Measurements from ENCODE around the gene SSC4D.
A peak's percentile ranks its signal among the peaks of the same experiment; 100 is the strongest.
"Not testable (repeated sequence)": the region's sequence is repeated elsewhere in the genome, so short reads cannot be mapped to it uniquely, and the experiment has no call there.

Gene SSC4D

GRCh38 chr7:76387789-76388188 lies 21.7 kb downstream of the SSC4D start:
- not testable (repeated sequence) for H3K27ac Mint-ChIP-seq; H3K4me3 Mint-ChIP-seq; H3K27me3 Mint-ChIP-seq; H3K36me3 Mint-ChIP-seq (ENCODE audit: insufficient read depth); DNase-seq; H3K4me1 Mint-ChIP-seq (ENCODE audit: low read depth in 2 of 2); ATAC-seq (replicated peaks); H3K9me3 Mint-ChIP-seq

- H3K4me3 Mint-ChIP-seq = no peak overlapping the region
- no peaks in the 10 kb centered on the region for H3K9me3 Mint-ChIP-seq
- no peaks in the 10 kb centered on the region for H3K36me3 Mint-ChIP-seq (ENCODE audit: insufficient read depth)
- no peak for DNase-seq
- ATAC-seq (replicated peaks) = no peak
- no peaks in the 10 kb centered on the region for H3K27me3 Mint-ChIP-seq
- H3K27ac Mint-ChIP-seq = no peak overlapping the region
- H3K4me1 Mint-ChIP-seq (ENCODE audit: low read depth in 2 of 2) = no peaks in the 10 kb centered on the region
Observed at GRCh38 chr7:76386691-76387260, 22.7 kb downstream of the SSC4D start.

- peak overlapping the region in 1 of 2 donors; percentile 85 for H3K27ac Mint-ChIP-seq
- no peak overlapping the region for H3K4me3 Mint-ChIP-seq
- H3K27me3 Mint-ChIP-seq = no peaks in the 10 kb centered on the region
- ATAC-seq (replicated peaks) = no peak
- peaks cover 0 to 3% of the 10 kb centered on the region in 2 donors for H3K4me1 Mint-ChIP-seq (ENCODE audit: low read depth in 2 of 2)
- no peaks in the 10 kb centered on the region for H3K9me3 Mint-ChIP-seq
- peaks cover 6% of the 10 kb centered on the region for H3K36me3 Mint-ChIP-seq (ENCODE audit: insufficient read depth)
- no peak for DNase-seq
Observed at GRCh38 chr7:76383089-76383944, 26.2 kb downstream of the SSC4D start.

- DNase-seq = no peak
- ATAC-seq (replicated peaks) = no peak
- Mint-ChIP-seq H3K4me3 (no peak overlapping the region), H3K27ac (no peak overlapping the region), H3K36me3 (ENCODE audit: insufficient read depth) (peaks cover 6% of the 10 kb centered on the region), H3K27me3 (no peaks in the 10 kb centered on the region), H3K9me3 (no peaks in the 10 kb centered on the region), H3K4me1 (ENCODE audit: low read depth in 2 of 2) (peaks cover 0 to 3% of the 10 kb centered on the region in 2 donors)
Observed at GRCh38 chr7:76381814-76382213, 27.7 kb downstream of the SSC4D start.

GRCh38 chr7:76380623-76380966 lies 28.9 kb downstream of the SSC4D start:
- ATAC-seq (replicated peaks) = no peak
- no peaks in the 10 kb centered on the region for H3K9me3 Mint-ChIP-seq
- peak overlapping the region; percentile 44 to 49 for H3K27ac Mint-ChIP-seq
- no peaks in the 10 kb centered on the region for H3K27me3 Mint-ChIP-seq
- H3K4me1 Mint-ChIP-seq (ENCODE audit: low read depth in 2 of 2) = peaks cover 0 to 3% of the 10 kb centered on the region in 2 donors
- H3K4me3 Mint-ChIP-seq = peak overlapping the region; percentile 73 to 76
- no peak for DNase-seq
- H3K36me3 Mint-ChIP-seq (ENCODE audit: insufficient read depth) = peaks cover 6% of the 10 kb centered on the region

- H3K4me1 Mint-ChIP-seq (ENCODE audit: low read depth in 2 of 2) = peaks cover 0 to 3% of the 10 kb centered on the region in 2 donors
- DNase-seq (no peak), ATAC-seq (replicated peaks) (no peak)
- H3K27ac Mint-ChIP-seq = no peak overlapping the region
- H3K9me3 Mint-ChIP-seq = no peaks in the 10 kb centered on the region
- H3K27me3 Mint-ChIP-seq = peaks cover 9 to 22% of the 10 kb centered on the region in 2 donors
- H3K4me3 Mint-ChIP-seq = no peak overlapping the region
- peaks cover 6% of the 10 kb centered on the region for H3K36me3 Mint-ChIP-seq (ENCODE audit: insufficient read depth)
Observed at GRCh38 chr7:76377186-76377918, 32.1 kb downstream of the SSC4D start.

- no peak for ATAC-seq (replicated peaks)
- H3K27me3 Mint-ChIP-seq = peaks cover 9 to 37% of the 10 kb centered on the region in 2 donors
- H3K27ac Mint-ChIP-seq = no peak overlapping the region
- H3K4me1 Mint-ChIP-seq (ENCODE audit: low read depth in 2 of 2) = no peaks in the 10 kb centered on the region
- no peak overlapping the region for H3K4me3 Mint-ChIP-seq
- DNase-seq = no peak
- no peaks in the 10 kb centered on the region for H3K9me3 Mint-ChIP-seq
- peaks cover 6% of the 10 kb centered on the region for H3K36me3 Mint-ChIP-seq (ENCODE audit: insufficient read depth)
Observed at GRCh38 chr7:76375251-76375650, 34.2 kb downstream of the SSC4D start.

- H3K4me3 Mint-ChIP-seq = no peak overlapping the region
- DNase-seq (no peak), ATAC-seq (replicated peaks) (no peak)
Observed at GRCh38 chr7:76372984-76373833, 36.3 kb downstream of the SSC4D start.

GRCh38 chr7:76371396-76371795 lies 38.1 kb downstream of the SSC4D start:
- DNase-seq (no peak), ATAC-seq (replicated peaks) (no peak)
- no peaks in the 10 kb centered on the region for H3K9me3 Mint-ChIP-seq
- no peaks in the 10 kb centered on the region for H3K4me1 Mint-ChIP-seq (ENCODE audit: low read depth in 2 of 2)
- H3K27ac Mint-ChIP-seq = no peak overlapping the region
- H3K36me3 Mint-ChIP-seq (ENCODE audit: insufficient read depth) = no peaks in the 10 kb centered on the region
- H3K27me3 Mint-ChIP-seq = peaks cover 14 to 37% of the 10 kb centered on the region in 2 donors
- H3K4me3 Mint-ChIP-seq = no peak overlapping the region

More at GRCh38 chr7:76372984-76373833, 36.3 kb downstream of the SSC4D start:
- H3K4me1 Mint-ChIP-seq (ENCODE audit: low read depth in 2 of 2) = no peaks in the 10 kb centered on the region
- no peaks in the 10 kb centered on the region for H3K9me3 Mint-ChIP-seq
- no peaks in the 10 kb centered on the region for H3K36me3 Mint-ChIP-seq (ENCODE audit: insufficient read depth)
- no peak overlapping the region for H3K27ac Mint-ChIP-seq
- peaks cover 9 to 37% of the 10 kb centered on the region in 2 donors for H3K27me3 Mint-ChIP-seq

GRCh38 chr7:76369018-76369417 lies 40.5 kb downstream of the SSC4D start:
- no peaks in the 10 kb centered on the region for H3K9me3 Mint-ChIP-seq
- H3K27me3 Mint-ChIP-seq = peaks cover 14 to 32% of the 10 kb centered on the region in 2 donors
- no peak overlapping the region for H3K27ac Mint-ChIP-seq
- no peak overlapping the region for H3K4me3 Mint-ChIP-seq
- DNase-seq (no peak), ATAC-seq (replicated peaks) (no peak)
- peaks cover 6 to 7% of the 10 kb centered on the region in 2 donors for H3K4me1 Mint-ChIP-seq (ENCODE audit: low read depth in 2 of 2)
- H3K36me3 Mint-ChIP-seq (ENCODE audit: insufficient read depth) = no peaks in the 10 kb centered on the region

- Mint-ChIP-seq H3K9me3 (no peaks in the 10 kb centered on the region), H3K4me1 (ENCODE audit: low read depth in 2 of 2) (peaks cover 6 to 7% of the 10 kb centered on the region in 2 donors), H3K27ac (no peak overlapping the region), H3K4me3 (no peak overlapping the region), H3K36me3 (ENCODE audit: insufficient read depth) (no peaks in the 10 kb centered on the region), H3K27me3 (peaks cover 10 to 24% of the 10 kb centered on the region in 2 donors)
- ATAC-seq (replicated peaks) (no peak), DNase-seq (no peak)
Observed at GRCh38 chr7:76368190-76368589, 41.3 kb downstream of the SSC4D start.

- H3K4me3 Mint-ChIP-seq = peak overlapping the region in 1 of 2 donors; percentile 49
- H3K27ac Mint-ChIP-seq = no peak overlapping the region
- H3K4me1 Mint-ChIP-seq (ENCODE audit: low read depth in 2 of 2) = peaks cover 6 to 13% of the 10 kb centered on the region in 2 donors
- H3K27me3 Mint-ChIP-seq = peaks cover 0 to 6% of the 10 kb centered on the region in 2 donors
- no peaks in the 10 kb centered on the region for H3K9me3 Mint-ChIP-seq
- DNase-seq = no peak
- H3K36me3 Mint-ChIP-seq (ENCODE audit: insufficient read depth) = peaks cover 6% of the 10 kb centered on the region
- no peak for ATAC-seq (replicated peaks)
Observed at GRCh38 chr7:76364198-76364584, 45.3 kb downstream of the SSC4D start.

- not testable (repeated sequence) for H3K36me3 Mint-ChIP-seq (ENCODE audit: insufficient read depth); H3K9me3 Mint-ChIP-seq; H3K4me3 Mint-ChIP-seq; H3K27me3 Mint-ChIP-seq; H3K27ac Mint-ChIP-seq; ATAC-seq (replicated peaks); DNase-seq
- H3K4me1 Mint-ChIP-seq (ENCODE audit: low read depth in 2 of 2) = peaks cover 6 to 13% of the 10 kb centered on the region in 2 donors
Observed at GRCh38 chr7:76363754-76364153, 45.7 kb downstream of the SSC4D start.
